Endothelial cell of umbilical vein (primary cell): ENCODE data around the gene CD82. TPM values are rescaled to one million over a fixed set of nuclear protein-coding genes. Genes with fewer than 3 reads are reported as not detected.

ENCODE experiments used
- BruUV-seq: library from RNA; stranded (reverse); fragments of 400-500 nt; replicated peaks from 2 replicates; lab custom pipeline; 2021; lab: Mats Ljungman, UMichigan
- CTCF ChIA-PET: fragments of 300-600, 350-600 bp; sonication (Branson Sonifier 250); formaldehyde crosslinking; loops from one replicate; lab custom pipeline; 2021; ENCODE audit warnings: antibody characterized with exemption, inconsistent platforms; lab: Charles Lee
- POLR2A ChIA-PET: fragments of 300-600, 350-600 bp; sonication (Branson Sonifier 250); formaldehyde crosslinking; loops from one replicate; lab custom pipeline; 2021; ENCODE audit warnings: antibody characterized with exemption, inconsistent platforms; lab: Charles Lee
- DNase-seq: peaks from one replicate; pipeline ENCODE4 v3.0.0-alpha.2; 2011; ENCODE audit warnings: low read depth, low spot score
- FAIRE-seq: peaks from 2 replicates; lab custom pipeline; 2011; peaks lifted over from hg19 to GRCh38; lab: Jason Lieb, UNC
- H2AFZ ChIP-seq: 2 replicates; pipeline ENCODE4 v1.6.0; 2012; ENCODE audit warnings: low read depth, low read length, control low read depth, inconsistent platforms
- H3K27ac ChIP-seq: 2 replicates; pipeline ENCODE4 v1.5.1; 2011; ENCODE audit warnings: low read depth, mild to moderate bottlenecking, control low read depth, low read length, moderate library complexity; ENCODE audit not compliant: insufficient read depth
- H3K27me3 ChIP-seq, 2 experiments: 2 replicates each; pipeline versions ENCODE4 v1.6.0 to v1.6.1; 2011; ENCODE audit warnings: low read length in 2 of 2, mixed read lengths in 1 of 2; ENCODE audit not compliant: control insufficient read depth in 2 of 2, insufficient read depth in 2 of 2
- H3K36me3 ChIP-seq, 2 experiments: 2 replicates in 1 of 2; 3 replicates in 1 of 2; pipeline ENCODE4 v1.5.1; 2011; ENCODE audit warnings: low read length in 2 of 2, mild to moderate bottlenecking in 1 of 2, moderate library complexity in 1 of 2; ENCODE audit not compliant: control insufficient read depth in 2 of 2, insufficient read depth in 2 of 2; ENCODE audit errors: extremely low read depth in 1 of 2
- H3K4me1 ChIP-seq: 3 replicates; pipeline ENCODE4 v1.5.1; 2011; ENCODE audit warnings: mild to moderate bottlenecking, low read length; ENCODE audit not compliant: control insufficient read depth, insufficient read depth; ENCODE audit errors: extremely low read depth
- H3K4me2 ChIP-seq: 2 replicates; pipeline ENCODE4 v1.6.1; 2011; ENCODE audit warnings: low read length, control low read depth, mixed read lengths; ENCODE audit not compliant: insufficient read depth
- H3K4me3 ChIP-seq, 3 experiments: fragments of 200-600 bp in 1 of 3; sonication (generic), shearing (Covaris generic) in 1 of 3; replicated peaks in 1 of 3; 2 replicates each; pipeline ENCODE4 v1.5.1; 2011 to 2016; ENCODE audit warnings: control low read depth in 3 of 3, low read length in 3 of 3, mild to moderate bottlenecking in 2 of 3, inconsistent platforms in 1 of 3, low read depth in 1 of 3, moderate library complexity in 1 of 3; ENCODE audit not compliant: insufficient read depth in 1 of 3
- H3K79me2 ChIP-seq: 2 replicates; pipeline ENCODE4 v1.6.0; 2012; ENCODE audit warnings: low read length, inconsistent platforms; ENCODE audit not compliant: control insufficient read depth, insufficient read depth
- H3K9ac ChIP-seq: replicated peaks from 2 replicates; pipeline ENCODE3; 2011; ENCODE audit warnings: low read length, control low read depth; ENCODE audit not compliant: insufficient read depth; ENCODE audit errors: extremely low read depth
- H3K9me1 ChIP-seq: replicated peaks from 3 replicates; pipeline ENCODE4 v1.6.0; 2011; ENCODE audit warnings: mild to moderate bottlenecking, low read length; ENCODE audit not compliant: control insufficient read depth, insufficient read depth; ENCODE audit errors: extremely low read depth
- H3K9me3 ChIP-seq: replicated peaks from 2 replicates; pipeline ENCODE4 v1.5.1; 2012; ENCODE audit warnings: low read length, inconsistent platforms; ENCODE audit not compliant: control insufficient read depth, insufficient read depth
- H4K20me1 ChIP-seq: replicated peaks from 2 replicates; pipeline ENCODE3; 2011; ENCODE audit warnings: mild to moderate bottlenecking, low read length; ENCODE audit not compliant: control insufficient read depth, insufficient read depth; ENCODE audit errors: extremely low read depth
- CTCF ChIP-seq, 2 donors: IDR thresholded peaks; 1 replicate in 1 of 2; 2 replicates in 1 of 2; pipeline ENCODE4 v1.5.1; 2011; ENCODE audit warnings: low read length in 2 of 2, mild to moderate bottlenecking in 2 of 2, moderate library complexity in 2 of 2, control low read depth in 1 of 2, inconsistent platforms in 1 of 2, low read depth in 1 of 2; ENCODE audit not compliant: insufficient read depth in 1 of 2; ENCODE audit errors: extremely low read depth in 1 of 2
- EZH2 ChIP-seq: IDR thresholded peaks from 2 replicates; pipeline ENCODE4 v1.6.1; 2012; ENCODE audit warnings: borderline replicate concordance, low read depth, mild to moderate bottlenecking, moderate library complexity, low read length, inconsistent platforms; ENCODE audit not compliant: severe bottlenecking
- FOS ChIP-seq: IDR thresholded peaks from 2 replicates; pipeline ENCODE4 v1.6.1; 2011; ENCODE audit warnings: mild to moderate bottlenecking, low read length, moderate library complexity, borderline replicate concordance; ENCODE audit not compliant: insufficient read depth
- GATA2 ChIP-seq: IDR thresholded peaks from 2 replicates; pipeline ENCODE4 v1.7.0; 2011; ENCODE audit warnings: low read depth, mild to moderate bottlenecking, moderate library complexity, mixed read lengths, low read length; ENCODE audit not compliant: insufficient read length, insufficient read depth
- JUN ChIP-seq: IDR thresholded peaks from 2 replicates; pipeline ENCODE4 v1.6.1; 2011; ENCODE audit warnings: borderline replicate concordance, low read depth; ENCODE audit not compliant: insufficient read length, insufficient read depth
- MAX ChIP-seq: IDR thresholded peaks from 2 replicates; pipeline ENCODE4 v1.6.1; 2011; ENCODE audit not compliant: insufficient read depth, insufficient read length
- MYC ChIP-seq: IDR thresholded peaks from one replicate; pipeline ENCODE4 v1.6.1; 2011; ENCODE audit warnings: mild to moderate bottlenecking, low read depth, low read length
- POLR2A ChIP-seq: IDR thresholded peaks from 2 replicates; pipeline ENCODE4 v1.6.1; 2012; ENCODE audit warnings: low read depth, mild to moderate bottlenecking, control low read depth, low read length
- POLR2AphosphoS5 ChIP-seq: IDR thresholded peaks from 2 replicates; pipeline ENCODE4 v1.6.1; 2012; ENCODE audit warnings: low read depth, mild to moderate bottlenecking, control low read depth, low read length, moderate library complexity; ENCODE audit not compliant: insufficient read depth
- dilution Hi-C: fragments of 300-500 bp; cut with MboI; formaldehyde crosslinking; loops from one replicate; pipeline ENCODE4 v1.15.0; 2019; ENCODE audit warnings: low sequenced_read_pairs; ENCODE audit not compliant: extremely low pct_ligation_motif_present
- intact Hi-C: fragments of 100-400 bp; cut with micrococcal nuclease; formaldehyde crosslinking; loops from one replicate; pipeline ENCODE4 v1.10.0; 2022
- polyA plus RNA-seq, 4 experiments: library from polyadenylated mRNA; depleted of rRNA in 3 of 4; stranded (reverse) in 3 of 4; unstranded in 1 of 4; fragments of >200 nt; gene quantifications; 2 replicates each; pipeline versions ENCODE4 v1.2.1 to v1.2.3, GENCODE V29; 2011 to 2012; ENCODE audit warnings: missing spikeins in 1 of 4
- total RNA-seq: library from RNA; stranded (reverse); gene quantifications from 2 replicates; pipeline ENCODE4 v1.2.3, GENCODE V29; 2021

The CD82 gene
- total and polyA plus RNA-seq, 2 donors (not counting 3 experiments of a cell fraction or from before 2014, with no cell fraction given), result 17.9 to 25.2 TPM

DNA sequence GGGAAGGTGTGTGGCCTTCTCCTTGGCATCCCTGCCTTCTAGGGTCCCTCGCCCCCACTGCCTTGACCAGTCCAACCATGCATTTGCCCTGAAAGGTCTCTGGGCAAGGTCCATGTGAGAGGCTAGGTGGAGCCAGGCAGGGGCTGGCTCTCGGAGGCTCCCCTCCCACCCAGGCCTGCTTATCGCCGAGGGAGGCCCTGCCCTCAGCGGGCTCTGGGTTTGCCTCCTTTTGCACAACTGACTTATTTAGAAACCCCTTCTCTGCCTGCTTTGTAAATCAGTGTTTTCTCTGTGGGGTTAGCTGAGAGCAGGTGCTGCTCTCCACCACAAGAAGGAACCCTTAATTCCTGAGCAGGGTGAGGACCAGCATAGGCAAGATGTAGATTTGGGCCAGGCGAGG is 47.7 kb downstream of the CD82 start:
- no peak overlapping the region for H3K9ac ChIP-seq
- H4K20me1 ChIP-seq, result no peaks in the 10 kb centered on the region
- H3K9me3 ChIP-seq, result no peaks in the 10 kb centered on the region
- intact Hi-C loops (loop anchor here (10.0 kb wide), 1 partner anchor 498 kb away; no protein-coding TSS in a partner anchor), dilution Hi-C loops (no loop called here)
- H3K27ac ChIP-seq, result no peak overlapping the region
- POLR2A ChIA-PET, result interaction anchor here (0.7 kb wide), 1 partner anchor 63 kb away, joined by 7 read pairs; no protein-coding TSS in a partner anchor
- CTCF ChIA-PET, result interaction anchor here (1.2 to 10.7 kb wide), 4 partner anchors 43 to 519 kb away, joined by 3 to 860 read pairs (median 10); partner anchors contain the start of gene CD82
- no peak for DNase-seq
- FAIRE-seq, result no peak
- no peaks in the 10 kb centered on the region for H3K27me3 ChIP-seq
- H3K4me2 ChIP-seq, result no peak overlapping the region
- BruUV-seq, result no TSS peak
- no peak for TF ChIP-seq MAX
- TF ChIP-seq GATA2, result no peak
- no peak for TF ChIP-seq CTCF (IDR thresholded peaks at IDR 0.05; ENCODE audit: extremely low read depth in 1 of 2, insufficient read depth in 1 of 2, low read depth in 1 of 2, low read length in 2 of 2)
- no peak for TF ChIP-seq EZH2
- no peak for TF ChIP-seq FOS
- TF ChIP-seq POLR2A, result no peak
- no peak for TF ChIP-seq MYC
- TF ChIP-seq POLR2AphosphoS5, result no peak
- no peak for TF ChIP-seq JUN
- no peaks in the 10 kb centered on the region for H3K9me1 ChIP-seq
- H3K4me3 ChIP-seq, result no peak overlapping the region
- H3K36me3 ChIP-seq, result no peaks in the 10 kb centered on the region
- no peaks in the 10 kb centered on the region for H3K79me2 ChIP-seq
- H2AFZ ChIP-seq, result no peak overlapping the region
- peaks cover 9% of the 10 kb centered on the region for H3K4me1 ChIP-seq
